Stomach (tissue), 9 donors: ENCODE measurements around the gene NTN4. TPM values are rescaled to one million over a fixed set of nuclear protein-coding genes. Genes with fewer than 3 reads are reported as not detected.
A peak's percentile ranks its signal among the peaks of the same experiment; 100 is the strongest.
"Not testable (repeated sequence)": the region's sequence is repeated elsewhere in the genome, so short reads cannot be mapped to it uniquely, and the experiment has no call there.

Experiments
- DNase-seq, 2 donors: peaks; one replicate each; pipeline versions ENCODE4 v3.0.0 to v3.0.0-alpha.2; 2013 to 2019
- H3K27ac ChIP-seq, 5 donors: fragments of 200-600 bp in 4 of 5; sonication (generic) in 4 of 5; one replicate each; pipeline ENCODE4 v1.5.1; 2013 to 2019; ENCODE audit warnings: mild to moderate bottlenecking in 1 of 5, moderate library complexity in 1 of 5
- H3K27me3 ChIP-seq, 3 donors: fragments of 200-600 bp; sonication (generic); one replicate each; pipeline ENCODE4 v1.5.1; 2017 to 2019; ENCODE audit warnings: mixed run types in 1 of 3
- H3K36me3 ChIP-seq, 4 donors: fragments of 200-600 bp; sonication (generic); 1 replicate in 3 of 4; 2 replicates in 1 of 4; pipeline ENCODE4 v1.5.1; 2016 to 2019
- H3K4me1 ChIP-seq, 4 donors: fragments of 200-600 bp; sonication (generic); one replicate each; pipeline ENCODE4 v1.5.1; 2016 to 2019
- H3K4me3 ChIP-seq, 4 donors: fragments of 200-600 bp; sonication (generic) in 3 of 4; one replicate each; pipeline ENCODE4 v1.5.1; 2016 to 2019; ENCODE audit warnings: mild to moderate bottlenecking in 1 of 4
- H3K9me3 ChIP-seq, 4 donors: fragments of 200-600 bp; sonication (generic); one replicate each; pipeline ENCODE4 v1.5.1; 2016 to 2019
- CTCF ChIP-seq, 7 experiments: fragments of 450-650 bp in 4 of 7; fragments of 200-600 bp in 3 of 7; sonication (generic) in 3 of 7; IDR thresholded peaks; one replicate each; pipeline ENCODE4 v1.5.1; 2016 to 2019; ENCODE audit warnings: antibody characterized with exemption in 7 of 7, control low read depth in 2 of 7, mild to moderate bottlenecking in 1 of 7
- EP300 ChIP-seq: sonication (generic); formaldehyde crosslinking; IDR thresholded peaks from one replicate; pipeline ENCODE4 v1.6.1; 2017; ENCODE audit warnings: antibody characterized with exemption
- POLR2A ChIP-seq, 4 donors: fragments of 450-650 bp; IDR thresholded peaks; one replicate each; pipeline ENCODE4 v1.6.1; 2016; ENCODE audit warnings: antibody characterized with exemption in 4 of 4, control low read depth in 2 of 4, mild to moderate bottlenecking in 1 of 4, moderate library complexity in 1 of 4
- POLR2AphosphoS5 ChIP-seq, 3 donors: sonication (generic); formaldehyde crosslinking; IDR thresholded peaks; one replicate each; pipeline ENCODE4 v1.6.1; 2016; ENCODE audit warnings: antibody characterized with exemption in 3 of 3
- WGBS, 5 donors: extraction: QIAGEN DNeasy Blood & Tissue Kit in 3 of 5; methylation state at CpG; one replicate each; pipeline versions ENCODE4 v1.1.5 to v1.1.7; 2013 to 2018; 5-methylcytosine and 5-hydroxymethylcytosine counted together
- intact Hi-C: fragments of 100-400 bp; cut with DNase I; formaldehyde crosslinking; loops from one replicate; pipeline ENCODE4 v1.15.1; 2023; ENCODE audit warnings: low total_unique reads
- polyA plus RNA-seq, 3 donors: library from polyadenylated mRNA; stranded (reverse); fragments of 200-250 nt; gene quantifications; one replicate each; pipeline ENCODE4 v1.2.3, GENCODE V29; 2013
- total RNA-seq, 5 donors: library from RNA; depleted of rRNA; stranded (reverse); fragments of >200 nt; gene quantifications; one replicate each; pipeline versions ENCODE4 v1.1.0 to v1.2.3, GENCODE V29; 2014 to 2016
- donor health status: healthy with polysubstance abuse.
- donor health status: Bipolar disorder and iron deficiency.
- donor health status: healthy.

NTN4 gene
- total and polyA plus RNA-seq, 8 donors, result 10.5 to 110 (median 37.0) TPM

- TF ChIP-seq CTCF (IDR thresholded peaks at IDR 0.05) (no peak), POLR2A (IDR thresholded peaks at IDR 0.05) (no peak), POLR2AphosphoS5 (IDR thresholded peaks at IDR 0.05) (no peak)
- H3K4me3 ChIP-seq, result no peak overlapping the region
- peak in 1 of 2 donors; percentile 7 for DNase-seq
- H3K27me3 ChIP-seq, result no peaks in the 10 kb centered on the region
- H3K36me3 ChIP-seq, result no peaks in the 10 kb centered on the region
- H3K4me1 ChIP-seq, result peaks cover 0 to 18% (median 10%) of the 10 kb centered on the region in 4 donors
- intact Hi-C loops, result no loop called here
- H3K9me3 ChIP-seq, result no peaks in the 10 kb centered on the region
- H3K27ac ChIP-seq, result peak overlapping the region in 3 of 5 donors; percentile 19 to 66 (median 45)
Observed at GRCh38 chr12:95829395-95829794, 38.8 kb upstream of the NTN4 start.

- no peaks in the 10 kb centered on the region for H3K4me1 ChIP-seq
- WGBS, 5 donors, result 0 to 2% (median 0%) methylated on average over 1 of the region's 1 CpG
- TF ChIP-seq EP300 (no peak), CTCF (IDR thresholded peaks at IDR 0.05) (peak in 5 of 7 experiments; percentile 22 to 64 (median 49)), POLR2AphosphoS5 (IDR thresholded peaks at IDR 0.05) (peak in 1 of 3 donors; percentile 61), POLR2A (IDR thresholded peaks at IDR 0.05) (no peak)
- H3K4me3 ChIP-seq, result no peak overlapping the region
- intact Hi-C loops, result no loop called here
- H3K27me3 ChIP-seq, result no peaks in the 10 kb centered on the region
- H3K9me3 ChIP-seq, result no peaks in the 10 kb centered on the region
- H3K27ac ChIP-seq, result no peak overlapping the region
- DNase-seq, result peak; percentile 63 to 76
- no peaks in the 10 kb centered on the region for H3K36me3 ChIP-seq
Observed at GRCh38 chr12:95820096-95820703, 29.6 kb upstream of the NTN4 start.

GRCh38 chr12:95815632-95816212, 25.2 kb upstream of the NTN4 start:
- TF ChIP-seq POLR2AphosphoS5 (IDR thresholded peaks at IDR 0.05), result no peak
- no peak for TF ChIP-seq EP300
- no peak for TF ChIP-seq POLR2A (IDR thresholded peaks at IDR 0.05)
- peak in 5 of 7 experiments; percentile 49 to 86 (median 65) for TF ChIP-seq CTCF (IDR thresholded peaks at IDR 0.05)
- Histone ChIP-seq H3K36me3 (no peaks in the 10 kb centered on the region), H3K4me3 (no peak overlapping the region), H3K9me3 (no peaks in the 10 kb centered on the region), H3K4me1 (no peaks in the 10 kb centered on the region), H3K27me3 (no peaks in the 10 kb centered on the region), H3K27ac (no peak overlapping the region)
- intact Hi-C loops, result loop anchor here (5.0 kb wide), 1 partner anchor 233 kb away; no protein-coding TSS in a partner anchor
- 44 to 52% (median 48%) methylated on average over 5 of the region's 5 CpGs for WGBS, 5 donors
- DNase-seq, result peak in 1 of 2 donors; percentile 47

- H3K4me3 ChIP-seq, H3K36me3 ChIP-seq: not testable (repeated sequence)
- 88 to 91% (median 89%) methylated on average over 4 of the region's 4 CpGs for WGBS, 5 donors
Observed at GRCh38 chr12:95812155-95812554, 21.6 kb upstream of the NTN4 start.

GRCh38 chr12:95810411-95810810, 19.8 kb upstream of the NTN4 start:
- Histone ChIP-seq H3K27ac (no peak overlapping the region), H3K9me3 (no peaks in the 10 kb centered on the region), H3K27me3 (no peaks in the 10 kb centered on the region), H3K4me1 (peaks cover 0 to 14% (median 6%) of the 10 kb centered on the region in 4 donors), H3K4me3 (no peak overlapping the region), H3K36me3 (no peaks in the 10 kb centered on the region)
- no peak for DNase-seq
- TF ChIP-seq POLR2AphosphoS5 (IDR thresholded peaks at IDR 0.05), result no peak
- no peak for TF ChIP-seq CTCF (IDR thresholded peaks at IDR 0.05)
- WGBS, 5 donors, result 50 to 90% (median 86%) methylated on average over 2 of the region's 2 CpGs
- intact Hi-C loops, result no loop called here

More at GRCh38 chr12:95812155-95812554, 21.6 kb upstream of the NTN4 start:
- intact Hi-C loops, DNase-seq, H3K4me1 ChIP-seq, H3K27ac ChIP-seq, H3K9me3 ChIP-seq, H3K27me3 ChIP-seq: not testable (repeated sequence)
